Astrocyte (in vitro differentiated cells and primary cell): ENCODE data around the gene PBRM1. TPM values are rescaled to one million over a fixed set of nuclear protein-coding genes. Genes with fewer than 3 reads are reported as not detected.

Experiments
- DNase-seq: peaks from one replicate; pipeline ENCODE4 v3.0.0-alpha.2; 2010; ENCODE audit warnings: low read depth
- FAIRE-seq: peaks from 2 replicates; lab custom pipeline; 2011; peaks lifted over from hg19 to GRCh38; lab: Jason Lieb, UNC
- H2AFZ ChIP-seq: 2 replicates; pipeline ENCODE4 v1.6.0; 2012; ENCODE audit warnings: low read depth, low read length, inconsistent platforms
- H3K27ac ChIP-seq: 2 replicates; pipeline ENCODE4 v1.5.1; 2011; ENCODE audit warnings: low read depth, low read length, inconsistent platforms
- H3K27me3 ChIP-seq: 2 replicates; pipeline ENCODE4 v1.6.0; 2011; ENCODE audit warnings: low read length, inconsistent platforms; ENCODE audit not compliant: insufficient read depth
- H3K36me3 ChIP-seq: 2 replicates; pipeline ENCODE4 v1.5.1; 2011; ENCODE audit warnings: low read length, inconsistent platforms; ENCODE audit not compliant: insufficient read depth
- H3K4me1 ChIP-seq: 2 replicates; pipeline ENCODE4 v1.5.1; 2011; ENCODE audit warnings: low read length, inconsistent platforms; ENCODE audit not compliant: insufficient read depth
- H3K4me2 ChIP-seq: 2 replicates; pipeline ENCODE4 v1.6.0; 2012; ENCODE audit warnings: low read length, inconsistent platforms
- H3K4me3 ChIP-seq: 2 replicates; pipeline ENCODE4 v1.5.1; 2011; ENCODE audit warnings: low read depth, mild to moderate bottlenecking, low read length, inconsistent platforms; ENCODE audit not compliant: insufficient read depth
- H3K79me2 ChIP-seq: 2 replicates; pipeline ENCODE4 v1.6.0; 2012; ENCODE audit warnings: mild to moderate bottlenecking, low read length, inconsistent platforms; ENCODE audit not compliant: insufficient read depth
- H3K9ac ChIP-seq: 2 replicates; pipeline ENCODE4 v1.6.0; 2012; ENCODE audit warnings: mild to moderate bottlenecking, low read length, inconsistent platforms
- H3K9me3 ChIP-seq: 2 replicates; pipeline ENCODE4 v1.5.1; 2012; ENCODE audit warnings: low read depth, mild to moderate bottlenecking, low read length, inconsistent platforms; ENCODE audit not compliant: insufficient read depth
- H4K20me1 ChIP-seq: 2 replicates; pipeline ENCODE4 v1.6.0; 2012; ENCODE audit warnings: low read length, inconsistent platforms; ENCODE audit not compliant: insufficient read depth
- H3K27ac Mint-ChIP-seq: one replicate; pipeline ENCODE4 v1.8.0; 2021; ENCODE audit warnings: mild to moderate bottlenecking, mixed read lengths; ENCODE audit not compliant: unreplicated experiment
- H3K27me3 Mint-ChIP-seq: one replicate; pipeline ENCODE4 v1.8.0; 2021; ENCODE audit warnings: low read depth, mixed read lengths; ENCODE audit not compliant: unreplicated experiment
- H3K36me3 Mint-ChIP-seq: one replicate; pipeline ENCODE4 v1.8.0; 2021; ENCODE audit warnings: low read depth, mixed read lengths; ENCODE audit not compliant: unreplicated experiment
- H3K4me1 Mint-ChIP-seq: one replicate; pipeline ENCODE4 v1.8.0; 2021; ENCODE audit warnings: low read depth, mixed read lengths; ENCODE audit not compliant: unreplicated experiment
- H3K4me3 Mint-ChIP-seq: one replicate; pipeline ENCODE4 v1.8.0; 2021; ENCODE audit warnings: mild to moderate bottlenecking, moderate library complexity, mixed read lengths; ENCODE audit not compliant: unreplicated experiment
- H3K9me3 Mint-ChIP-seq: one replicate; pipeline ENCODE4 v1.8.0; 2021; ENCODE audit warnings: mild to moderate bottlenecking, mixed read lengths; ENCODE audit not compliant: unreplicated experiment
- EZH2 ChIP-seq: IDR thresholded peaks from 2 replicates; pipeline ENCODE4 v1.6.1; 2012; ENCODE audit warnings: mild to moderate bottlenecking, low read length, inconsistent platforms; ENCODE audit not compliant: insufficient read depth
- total RNA-seq: library from RNA; stranded (reverse); gene quantifications from 2 replicates; pipeline ENCODE4 v1.2.1, GENCODE V29; 2021
- TF ChIP-seq, protein P1 (sequence below): IDR thresholded peaks from 2 replicates; pipeline ENCODE4 v1.5.1; 2011; ENCODE audit warnings: low read depth, mild to moderate bottlenecking, inconsistent platforms, low read length, moderate library complexity; ENCODE audit not compliant: insufficient read depth

Gene PBRM1
- total RNA-seq, 1 donor from 2014 or later: 54.5 TPM

DNA sequence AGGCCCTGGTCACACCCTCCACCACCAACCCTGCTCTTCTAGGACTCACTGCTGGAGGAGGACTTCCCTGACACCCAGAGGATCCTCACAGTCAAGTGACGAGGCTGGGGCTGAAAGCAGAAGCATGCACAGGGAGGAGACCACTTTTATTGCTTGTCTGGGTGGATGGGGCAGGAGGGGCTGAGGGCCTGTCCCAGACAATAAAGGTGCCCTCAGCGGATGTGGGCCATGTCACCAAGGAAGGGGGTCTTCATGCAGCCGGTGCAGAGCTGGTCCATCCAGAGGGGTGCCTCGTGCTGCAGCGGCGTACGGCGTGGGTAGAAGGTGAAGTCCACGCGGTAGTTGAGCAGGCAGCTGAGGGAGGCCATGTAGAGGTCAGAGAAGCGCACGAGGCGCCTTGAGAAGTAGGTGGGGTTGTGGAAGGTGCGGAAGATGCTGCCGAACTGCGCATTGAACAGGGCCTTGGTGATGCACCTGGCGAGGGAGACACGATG, 161.4 kb downstream of the PBRM1 start:
- H3K4me3 ChIP-seq: no peak overlapping the region
- H3K4me1 ChIP-seq: no peaks in the 10 kb centered on the region
- H3K79me2 ChIP-seq: peaks cover 13% of the 10 kb centered on the region
- no peak overlapping the region for H3K4me3 Mint-ChIP-seq
- H3K9ac ChIP-seq: no peak overlapping the region
- FAIRE-seq (no peak), DNase-seq (no peak)
- H3K27ac ChIP-seq: no peak overlapping the region
- peaks cover 7% of the 10 kb centered on the region for H3K4me1 Mint-ChIP-seq
- no peak overlapping the region for H2AFZ ChIP-seq
- peaks cover 3% of the 10 kb centered on the region for H3K27me3 Mint-ChIP-seq
- no peaks in the 10 kb centered on the region for H3K9me3 Mint-ChIP-seq
- no peaks in the 10 kb centered on the region for H3K27me3 ChIP-seq
- H3K4me2 ChIP-seq: no peak overlapping the region
- no peaks in the 10 kb centered on the region for H3K9me3 ChIP-seq
- H3K27ac Mint-ChIP-seq: no peak overlapping the region
- TF ChIP-seq, protein P1, sequence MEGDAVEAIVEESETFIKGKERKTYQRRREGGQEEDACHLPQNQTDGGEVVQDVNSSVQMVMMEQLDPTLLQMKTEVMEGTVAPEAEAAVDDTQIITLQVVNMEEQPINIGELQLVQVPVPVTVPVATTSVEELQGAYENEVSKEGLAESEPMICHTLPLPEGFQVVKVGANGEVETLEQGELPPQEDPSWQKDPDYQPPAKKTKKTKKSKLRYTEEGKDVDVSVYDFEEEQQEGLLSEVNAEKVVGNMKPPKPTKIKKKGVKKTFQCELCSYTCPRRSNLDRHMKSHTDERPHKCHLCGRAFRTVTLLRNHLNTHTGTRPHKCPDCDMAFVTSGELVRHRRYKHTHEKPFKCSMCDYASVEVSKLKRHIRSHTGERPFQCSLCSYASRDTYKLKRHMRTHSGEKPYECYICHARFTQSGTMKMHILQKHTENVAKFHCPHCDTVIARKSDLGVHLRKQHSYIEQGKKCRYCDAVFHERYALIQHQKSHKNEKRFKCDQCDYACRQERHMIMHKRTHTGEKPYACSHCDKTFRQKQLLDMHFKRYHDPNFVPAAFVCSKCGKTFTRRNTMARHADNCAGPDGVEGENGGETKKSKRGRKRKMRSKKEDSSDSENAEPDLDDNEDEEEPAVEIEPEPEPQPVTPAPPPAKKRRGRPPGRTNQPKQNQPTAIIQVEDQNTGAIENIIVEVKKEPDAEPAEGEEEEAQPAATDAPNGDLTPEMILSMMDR: no peak
- no peak for TF ChIP-seq EZH2
- peaks cover 21% of the 10 kb centered on the region for H3K36me3 Mint-ChIP-seq
- peaks cover 29% of the 10 kb centered on the region for H3K36me3 ChIP-seq
- peaks cover 56% of the 10 kb centered on the region for H4K20me1 ChIP-seq

DNA sequence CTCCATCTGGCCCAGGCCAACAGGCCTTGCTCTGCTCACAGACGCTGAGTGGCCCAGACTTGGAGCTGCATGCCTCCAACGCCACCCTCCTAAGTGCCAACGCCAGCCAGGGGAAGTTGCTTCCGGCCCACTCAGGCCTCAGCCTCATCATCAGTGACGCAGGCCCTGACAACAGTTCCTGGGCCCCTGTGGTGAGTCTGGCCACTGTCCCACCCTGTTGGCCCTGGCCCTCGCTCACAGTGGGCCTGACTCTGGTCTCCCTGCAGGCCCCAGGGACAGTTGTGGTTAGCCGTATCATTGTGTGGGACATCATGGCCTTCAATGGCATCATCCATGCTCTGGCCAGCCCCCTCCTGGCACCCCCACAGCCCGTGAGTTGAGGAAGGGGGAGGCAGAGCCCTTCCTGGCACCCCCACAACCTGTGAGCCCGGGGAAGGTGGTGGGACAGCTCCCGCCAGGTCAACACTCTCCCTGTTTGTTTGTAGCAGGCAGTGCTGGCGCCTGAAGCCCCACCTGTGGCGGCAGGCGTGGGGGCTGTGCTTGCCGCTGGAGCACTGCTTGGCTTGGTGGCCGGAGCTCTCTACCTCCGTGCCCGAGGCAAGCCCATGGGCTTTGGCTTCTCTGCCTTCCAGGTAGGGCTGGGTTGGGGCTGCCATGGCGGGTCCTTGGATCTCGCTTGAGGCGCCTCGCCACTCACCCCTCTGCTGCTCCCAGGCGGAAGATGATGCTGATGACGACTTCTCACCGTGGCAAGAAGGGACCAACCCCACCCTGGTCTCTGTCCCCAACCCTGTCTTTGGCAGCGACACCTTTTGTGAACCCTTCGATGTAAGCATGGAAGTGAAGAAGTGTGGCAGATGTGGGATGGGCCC, 162.1 kb downstream of the PBRM1 start:
- peaks cover 49% of the 10 kb centered on the region for H4K20me1 ChIP-seq
- no peaks in the 10 kb centered on the region for H3K27me3 ChIP-seq
- H3K4me1 ChIP-seq: no peaks in the 10 kb centered on the region
- TF ChIP-seq, protein P1: no peak
- TF ChIP-seq EZH2: no peak
- H3K4me2 ChIP-seq: no peak overlapping the region
- no peak overlapping the region for H3K9ac ChIP-seq
- FAIRE-seq (no peak), DNase-seq (no peak)
- peaks cover 7% of the 10 kb centered on the region for H3K79me2 ChIP-seq
- H3K9me3 ChIP-seq: no peaks in the 10 kb centered on the region
- no peak overlapping the region for H3K4me3 Mint-ChIP-seq
- peaks cover 7% of the 10 kb centered on the region for H3K27me3 Mint-ChIP-seq
- no peak overlapping the region for H3K4me3 ChIP-seq
- peaks cover 18% of the 10 kb centered on the region for H3K36me3 Mint-ChIP-seq
- peaks cover 25% of the 10 kb centered on the region for H3K36me3 ChIP-seq
- peaks cover 7% of the 10 kb centered on the region for H3K4me1 Mint-ChIP-seq
- H2AFZ ChIP-seq: no peak overlapping the region
- H3K27ac ChIP-seq: no peak overlapping the region
- no peaks in the 10 kb centered on the region for H3K9me3 Mint-ChIP-seq
- no peak overlapping the region for H3K27ac Mint-ChIP-seq

DNA sequence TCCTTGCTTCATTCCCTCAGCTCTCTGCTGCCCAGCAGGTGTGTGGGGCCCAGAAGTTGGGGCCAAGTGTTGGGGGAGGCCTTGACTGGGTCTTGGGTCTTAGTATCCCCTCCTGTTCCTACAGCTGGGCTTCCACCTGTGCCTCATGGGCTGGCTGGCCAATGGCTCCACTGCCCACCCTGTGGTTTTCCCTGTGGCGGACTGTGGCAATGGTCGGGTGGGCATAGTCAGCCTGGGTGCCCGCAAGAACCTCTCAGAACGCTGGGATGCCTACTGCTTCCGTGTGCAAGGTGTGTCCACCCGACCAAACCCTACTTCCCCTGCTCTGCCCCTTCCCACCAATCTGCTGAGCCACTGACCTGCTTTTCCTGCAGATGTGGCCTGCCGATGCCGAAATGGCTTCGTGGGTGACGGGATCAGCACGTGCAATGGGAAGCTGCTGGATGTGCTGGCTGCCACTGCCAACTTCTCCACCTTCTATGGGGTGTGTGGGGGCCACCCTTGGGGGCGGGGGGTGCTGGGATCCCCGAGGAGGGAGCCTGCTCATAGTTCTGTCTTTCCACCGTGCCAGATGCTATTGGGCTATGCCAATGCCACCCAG, 163.0 kb downstream of the PBRM1 start:
- Histone ChIP-seq H3K9ac (no peak overlapping the region), H3K4me3 (no peak overlapping the region), H4K20me1 (peaks cover 43% of the 10 kb centered on the region), H3K27ac (no peak overlapping the region), H2AFZ (no peak overlapping the region), H3K79me2 (peaks cover under 1% of the 10 kb centered on the region), H3K36me3 (peaks cover 18% of the 10 kb centered on the region), H3K4me2 (no peak overlapping the region), H3K9me3 (no peaks in the 10 kb centered on the region), H3K27me3 (no peaks in the 10 kb centered on the region), H3K4me1 (no peaks in the 10 kb centered on the region)
- Mint-ChIP-seq H3K4me1 (peaks cover 7% of the 10 kb centered on the region), H3K9me3 (no peaks in the 10 kb centered on the region), H3K27me3 (peaks cover 14% of the 10 kb centered on the region), H3K4me3 (no peak overlapping the region), H3K27ac (no peak overlapping the region), H3K36me3 (peaks cover 18% of the 10 kb centered on the region)
- no peak for DNase-seq
- no peak for FAIRE-seq
- TF ChIP-seq, protein P1: no peak
- TF ChIP-seq EZH2: no peak
